Thyroid gland (tissue), 4 donors: Measurements from ENCODE around the gene CTIF.

Experiments
- POLR2A ChIP-seq, 2 donors: fragments of 450-650 bp; IDR thresholded peaks; one replicate each; pipeline ENCODE4 v1.6.1; 2017; ENCODE audit warnings: antibody characterized with exemption in 2 of 2, mild to moderate bottlenecking in 2 of 2, moderate library complexity in 1 of 2
- TF ChIP-seq, protein P1 (sequence below), 6 experiments: fragments of 200-600 bp in 3 of 6; fragments of 450-650 bp in 3 of 6; sonication (generic) in 3 of 6; IDR thresholded peaks; one replicate each; pipeline ENCODE4 v1.5.1; 2016 to 2019; ENCODE audit warnings: antibody characterized with exemption in 6 of 6, mild to moderate bottlenecking in 2 of 6, inconsistent platforms in 1 of 6, moderate library complexity in 1 of 6

DNA sequence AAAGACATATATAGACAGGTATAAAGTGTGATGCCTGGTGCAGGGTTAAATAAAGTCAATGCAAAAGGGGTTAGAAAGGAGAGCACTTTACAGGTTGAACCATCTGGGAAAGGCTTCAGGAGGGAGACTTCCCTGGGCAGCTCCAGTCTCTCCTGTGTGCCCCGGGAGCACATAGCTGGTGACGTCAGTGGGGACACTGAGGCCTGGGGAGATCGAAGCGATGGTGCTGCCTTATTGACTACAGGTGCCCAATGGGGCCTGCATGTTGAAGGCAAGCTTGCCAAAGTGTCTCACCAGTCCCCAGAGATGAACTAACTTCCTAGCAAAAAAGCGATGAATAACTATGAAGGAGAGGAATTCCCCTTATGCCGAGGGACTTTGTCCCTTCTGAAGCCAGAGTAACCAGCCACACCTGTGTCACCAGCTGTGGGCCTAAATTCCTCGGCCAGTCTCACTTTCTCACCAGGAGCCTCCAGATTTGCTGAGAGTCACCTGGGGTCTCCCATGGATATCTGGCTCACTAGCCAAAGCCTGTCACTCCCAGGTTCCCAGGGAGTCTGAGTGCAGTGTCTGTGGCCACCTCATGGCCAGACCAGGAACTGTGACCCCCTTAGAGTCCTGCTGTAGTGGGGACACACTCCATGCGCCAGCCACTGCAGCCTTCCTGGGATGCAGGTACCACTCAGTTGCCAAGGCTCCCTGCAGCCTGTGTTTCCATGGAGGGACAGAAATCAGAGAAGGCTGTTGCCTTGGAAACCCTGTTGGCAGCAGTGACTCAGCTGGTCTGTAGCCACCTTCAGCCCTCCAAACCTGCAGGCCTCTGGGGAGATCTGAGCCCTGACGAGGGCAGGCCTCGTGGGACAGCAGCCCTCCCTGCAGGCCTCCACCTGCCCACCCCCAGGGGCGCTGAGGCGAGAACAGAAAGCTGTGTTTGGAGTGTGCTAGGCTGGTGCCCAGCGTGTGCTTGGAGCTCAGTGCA lies 128.7 kb downstream of the CTIF start:
- TF ChIP-seq, protein P1, sequence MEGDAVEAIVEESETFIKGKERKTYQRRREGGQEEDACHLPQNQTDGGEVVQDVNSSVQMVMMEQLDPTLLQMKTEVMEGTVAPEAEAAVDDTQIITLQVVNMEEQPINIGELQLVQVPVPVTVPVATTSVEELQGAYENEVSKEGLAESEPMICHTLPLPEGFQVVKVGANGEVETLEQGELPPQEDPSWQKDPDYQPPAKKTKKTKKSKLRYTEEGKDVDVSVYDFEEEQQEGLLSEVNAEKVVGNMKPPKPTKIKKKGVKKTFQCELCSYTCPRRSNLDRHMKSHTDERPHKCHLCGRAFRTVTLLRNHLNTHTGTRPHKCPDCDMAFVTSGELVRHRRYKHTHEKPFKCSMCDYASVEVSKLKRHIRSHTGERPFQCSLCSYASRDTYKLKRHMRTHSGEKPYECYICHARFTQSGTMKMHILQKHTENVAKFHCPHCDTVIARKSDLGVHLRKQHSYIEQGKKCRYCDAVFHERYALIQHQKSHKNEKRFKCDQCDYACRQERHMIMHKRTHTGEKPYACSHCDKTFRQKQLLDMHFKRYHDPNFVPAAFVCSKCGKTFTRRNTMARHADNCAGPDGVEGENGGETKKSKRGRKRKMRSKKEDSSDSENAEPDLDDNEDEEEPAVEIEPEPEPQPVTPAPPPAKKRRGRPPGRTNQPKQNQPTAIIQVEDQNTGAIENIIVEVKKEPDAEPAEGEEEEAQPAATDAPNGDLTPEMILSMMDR (IDR thresholded peaks at IDR 0.05), result no peak
- TF ChIP-seq POLR2A (IDR thresholded peaks at IDR 0.05), result no peak
